GM21367 (cell line): Measurements from ENCODE around the gene RPL12.
A peak's percentile ranks its signal among the peaks of the same experiment; 100 is the strongest.

Experiments used
- ATAC-seq: cut with Tn5 transposase; IDR thresholded peaks from one replicate; pipeline ENCODE4 v1.9.1; 2021; ENCODE audit not compliant: unreplicated experiment

RPL12 gene

GRCh38 chr9:127450830-127451607 lies at the start of gene RPL12, which contains the start of gene LRSAM1:
RPL12 (minus strand) TSS chr9:127451406; CDS start chr9:127451317, 89 bp downstream.
LRSAM1 (plus strand) TSS chr9:127451510; CDS start chr9:127454528, 3,018 bp downstream.
- ATAC-seq: peak; percentile 58

GRCh38 chr9:127500862-127501261 lies 49.7 kb upstream of the RPL12 start:
- no peak for ATAC-seq

- ATAC-seq: no peak
Observed at GRCh38 chr9:127500399-127500798, 49.2 kb upstream of the RPL12 start.

- ATAC-seq: no peak
Observed at GRCh38 chr9:127498298-127498697, 47.1 kb upstream of the RPL12 start.

- ATAC-seq: no peak
Observed at GRCh38 chr9:127497656-127498290, 46.6 kb upstream of the RPL12 start.

GRCh38 chr9:127496974-127497373 lies 45.8 kb upstream of the RPL12 start:
- ATAC-seq: no peak

DNA sequence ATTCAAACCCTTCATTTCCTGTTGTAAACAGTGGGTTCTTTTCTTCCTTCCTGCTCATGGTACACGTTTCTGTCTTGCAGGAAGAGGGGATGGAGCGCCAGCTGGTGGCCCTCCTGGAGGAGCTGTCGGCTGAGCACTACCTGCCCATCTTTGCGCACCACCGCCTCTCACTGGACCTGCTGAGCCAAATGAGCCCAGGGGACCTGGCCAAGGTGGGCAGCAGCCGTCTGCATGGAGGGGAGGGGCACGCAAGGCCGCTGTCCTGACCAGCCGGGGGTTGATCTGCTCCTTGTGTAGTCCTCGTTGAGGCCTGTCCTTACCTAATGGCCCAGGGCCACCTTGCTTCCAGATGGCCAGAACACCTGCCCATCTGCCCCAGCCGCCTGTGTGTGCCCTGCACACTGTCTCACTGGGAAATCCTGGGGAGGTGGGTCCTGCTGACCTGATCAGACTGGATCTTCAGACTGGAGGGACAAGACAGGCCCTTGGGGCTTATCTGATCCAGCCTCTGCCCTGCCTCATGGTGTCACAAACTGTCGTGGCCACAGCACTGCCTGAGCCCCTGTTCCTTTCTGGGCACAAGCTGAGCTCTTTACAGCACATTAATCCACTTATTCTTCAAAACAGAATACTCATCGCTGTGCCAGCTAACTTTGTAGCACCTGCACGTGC lies 44.8 kb upstream of the RPL12 start:
- no peak for ATAC-seq

DNA sequence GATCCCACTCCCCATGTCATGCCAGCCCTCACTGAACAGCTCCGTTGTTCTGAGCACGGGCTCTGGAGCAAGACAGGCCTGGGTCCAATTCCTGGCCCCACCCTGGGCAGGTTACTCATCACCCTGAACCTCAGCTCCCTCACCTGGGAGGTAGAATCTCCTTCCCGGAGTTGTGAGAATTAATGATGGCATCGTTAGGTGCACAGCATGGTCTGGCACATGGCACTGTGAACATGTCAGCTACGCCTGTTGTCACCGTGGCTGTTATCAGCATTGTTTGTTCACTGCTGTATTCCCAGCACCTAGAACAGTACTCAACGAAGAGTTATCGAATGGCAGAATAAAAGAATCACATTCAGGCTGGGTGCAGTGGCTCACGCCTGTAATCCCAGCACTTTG lies 43.1 kb upstream of the RPL12 start:
- no peak for ATAC-seq

DNA sequence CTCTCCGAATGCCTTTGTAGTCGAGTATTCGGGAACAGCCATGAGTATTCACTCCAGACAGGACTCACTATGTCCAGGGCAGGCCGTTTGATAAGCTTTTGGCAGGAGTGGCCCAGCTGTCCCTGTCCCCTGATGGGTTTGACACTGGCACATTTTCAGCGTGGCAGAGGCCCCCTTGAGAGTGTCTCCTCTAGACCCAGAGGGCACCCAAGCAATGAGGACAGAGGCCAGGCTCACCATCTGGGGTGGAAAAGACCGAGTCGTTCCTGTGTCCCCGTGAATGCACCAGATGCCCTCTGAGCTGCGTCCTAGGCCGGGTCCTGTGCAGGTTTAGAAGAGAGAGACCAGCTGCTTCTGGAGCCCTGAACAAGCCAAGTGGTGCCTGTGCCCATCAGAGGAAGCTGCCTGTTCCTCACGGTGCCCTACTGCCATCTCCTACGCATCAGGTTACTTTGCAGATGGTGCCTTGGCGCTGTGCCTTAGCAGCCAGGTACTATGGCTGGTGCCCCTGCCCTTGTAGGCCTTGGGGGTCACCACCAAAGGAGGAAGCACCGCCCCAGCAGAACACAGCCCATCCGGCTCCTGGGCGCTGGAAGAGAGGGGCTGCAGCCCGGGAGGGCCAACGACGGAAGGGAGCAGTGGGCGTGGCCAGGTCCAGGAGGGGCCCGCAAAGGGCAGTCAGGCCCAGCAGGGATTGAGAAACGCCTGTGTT lies 42.5 kb upstream of the RPL12 start:
- no peak for ATAC-seq

DNA sequence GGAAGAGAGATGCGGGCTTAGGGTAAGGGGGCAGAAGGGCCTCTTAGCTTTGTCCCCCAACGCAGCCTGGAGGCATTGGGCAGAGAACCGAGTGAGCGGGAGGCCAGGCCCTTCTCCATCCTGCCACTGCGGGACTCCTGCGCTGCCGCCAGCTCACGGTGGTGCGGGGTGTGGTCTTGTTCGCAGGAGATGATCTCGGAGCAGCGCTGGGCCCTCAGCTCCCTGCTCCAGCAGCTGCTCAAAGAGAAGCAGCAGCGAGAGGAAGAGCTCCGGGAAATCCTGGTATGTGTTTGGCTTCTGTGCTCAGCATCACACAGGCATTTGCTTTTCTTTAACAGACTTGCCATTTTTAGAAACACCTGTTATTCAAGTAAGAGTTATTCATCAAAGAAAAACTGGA lies 41.4 kb upstream of the RPL12 start:
- ATAC-seq: no peak

- no peak for ATAC-seq
Observed at GRCh38 chr9:127491516-127491915, 40.3 kb upstream of the RPL12 start.

DNA sequence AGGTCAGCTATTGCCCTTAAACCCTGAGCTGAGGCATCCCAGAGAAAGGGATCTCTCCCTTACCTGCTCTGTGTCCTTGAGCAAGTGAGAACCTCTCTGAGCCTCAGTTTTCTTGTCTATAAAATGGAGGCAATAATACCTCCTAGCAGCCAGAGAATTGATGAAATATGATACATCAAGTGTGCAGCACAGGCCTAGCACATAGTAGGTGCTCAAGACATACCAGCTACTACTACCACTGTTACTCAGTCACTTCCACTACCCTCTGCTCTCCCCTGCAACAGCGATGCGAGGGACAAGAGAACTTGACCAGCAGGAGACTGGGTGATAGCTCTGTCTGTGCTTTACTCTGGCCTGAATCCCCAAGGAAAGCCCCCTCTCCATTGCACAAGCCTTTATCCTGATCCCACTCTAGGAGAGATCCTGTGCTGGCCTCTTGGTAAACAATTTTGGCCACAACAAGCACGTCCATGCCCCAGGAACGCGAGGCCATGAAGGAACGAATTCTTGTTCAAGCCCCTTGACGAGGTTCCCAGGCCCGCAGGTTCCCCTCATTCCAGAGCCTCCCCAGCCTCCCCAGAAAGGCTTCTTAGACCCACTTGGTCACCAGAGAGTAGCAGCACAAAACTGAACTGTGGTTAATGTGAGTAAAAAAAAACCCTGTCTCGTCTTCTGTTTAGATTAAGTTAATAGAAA lies 39.5 kb upstream of the RPL12 start:
- no peak for ATAC-seq

DNA sequence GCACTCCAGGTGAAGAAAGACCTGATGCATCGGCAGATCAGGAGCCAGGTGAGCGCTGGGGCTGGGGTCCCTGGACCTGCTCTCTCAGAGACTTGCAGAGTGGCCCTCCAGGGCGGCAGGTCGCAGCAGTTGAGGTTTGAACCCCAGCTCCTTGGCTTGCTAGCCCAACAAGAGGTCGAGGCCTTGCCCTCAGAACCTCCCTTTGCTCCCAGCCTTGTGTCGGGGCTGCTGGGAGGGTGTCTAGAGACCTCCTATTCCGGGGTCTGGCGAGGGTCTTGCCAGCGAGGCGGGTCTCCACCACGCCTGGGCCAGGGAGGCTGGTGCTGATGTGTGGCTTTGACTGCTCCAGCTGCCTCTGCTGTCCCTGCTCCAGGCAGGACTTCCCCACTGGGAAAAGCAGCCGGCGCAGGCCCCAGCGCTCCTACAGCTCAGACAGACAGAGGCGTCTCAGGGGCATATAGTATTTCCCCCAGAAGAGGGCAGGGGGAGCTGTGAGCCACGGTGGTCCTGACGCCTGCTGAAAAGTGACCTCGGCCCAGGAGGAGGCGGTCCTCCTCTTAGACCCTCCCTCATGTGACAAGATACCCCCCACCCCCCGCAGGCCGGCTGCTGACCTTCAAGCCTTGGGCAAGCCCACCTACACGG lies 38.4 kb upstream of the RPL12 start:
- ATAC-seq: no peak

DNA sequence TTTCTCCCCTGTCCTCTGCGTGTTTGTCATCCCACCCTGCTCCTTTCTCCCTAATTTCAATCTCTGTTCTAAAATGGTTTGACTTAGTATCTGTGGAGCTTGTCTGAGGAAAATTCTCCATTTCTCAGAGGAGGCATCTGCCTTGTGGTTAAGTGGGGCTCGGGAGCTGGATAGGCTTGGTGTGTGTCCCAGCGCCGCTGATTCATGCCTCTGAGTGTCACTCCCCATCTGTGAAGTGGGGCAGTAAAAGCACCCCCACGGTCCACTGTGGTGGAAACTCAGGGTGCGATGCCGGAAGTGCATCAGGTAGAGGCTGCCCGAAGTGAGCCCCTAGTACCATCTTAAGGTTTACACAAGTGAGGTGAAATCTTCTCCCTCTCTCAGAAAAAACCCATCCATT lies 37.7 kb upstream of the RPL12 start:
- ATAC-seq: no peak

- ATAC-seq: no peak
Observed at GRCh38 chr9:127485995-127486394, 34.8 kb upstream of the RPL12 start.

DNA sequence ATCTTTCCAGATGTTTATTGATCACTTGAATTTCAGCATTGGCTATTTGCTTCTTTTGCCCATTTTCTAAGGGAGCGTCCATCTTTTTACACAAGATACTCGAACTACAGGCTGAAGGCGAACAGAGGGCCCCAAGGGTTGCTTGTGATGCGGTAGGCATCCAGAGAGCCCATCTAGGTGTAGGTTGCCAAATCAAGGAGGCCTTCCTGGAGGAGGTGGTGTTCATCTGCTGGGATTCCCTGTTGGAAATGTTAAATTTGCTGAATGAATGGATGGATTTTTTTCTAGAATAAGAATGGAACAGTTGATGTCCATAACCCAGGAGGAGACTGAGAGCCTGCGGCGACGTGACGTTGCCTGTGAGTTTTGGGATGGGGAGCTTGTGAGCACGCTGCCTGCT lies 31.5 kb upstream of the RPL12 start:
- no peak for ATAC-seq

- no peak for ATAC-seq
Observed at GRCh38 chr9:127479507-127480081, 28.4 kb upstream of the RPL12 start.

GRCh38 chr9:127474592-127474991 lies 23.4 kb upstream of the RPL12 start:
- ATAC-seq: no peak

GRCh38 chr9:127473932-127474331 lies 22.7 kb upstream of the RPL12 start:
- no peak for ATAC-seq

DNA sequence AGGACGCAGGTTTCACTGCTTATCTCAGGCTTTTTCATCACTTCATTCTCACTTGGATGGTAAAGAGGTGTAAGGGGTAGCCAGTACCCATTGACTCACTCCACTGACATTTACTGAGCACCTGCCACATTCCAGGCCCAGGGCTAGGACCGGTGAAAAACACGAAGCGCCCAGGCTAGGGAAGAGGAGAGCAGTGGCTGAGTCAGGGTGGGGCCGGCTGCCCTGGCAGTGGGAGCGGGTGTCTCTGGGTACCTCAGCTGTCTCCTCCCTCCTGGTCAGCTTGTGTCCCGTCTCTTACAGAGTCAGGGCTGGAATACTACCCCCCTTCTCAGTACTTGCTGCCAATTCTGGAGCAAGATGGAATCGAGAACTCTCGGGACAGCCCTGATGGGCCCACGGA lies 22.3 kb upstream of the RPL12 start:
- ATAC-seq: no peak
